Osteocyte (in vitro differentiated cells): Measurements from ENCODE around the gene TLK2. TPM values are rescaled to one million over a fixed set of nuclear protein-coding genes. Genes with fewer than 3 reads are reported as not detected.
A peak's percentile ranks its signal among the peaks of the same experiment; 100 is the strongest.

ENCODE experiments used
- DNase-seq: peaks from one replicate; pipeline ENCODE4 v3.0.0; 2021; ENCODE audit warnings: mixed read lengths; ENCODE audit not compliant: unreplicated experiment; ENCODE audit errors: extremely low spot score
- H3K27ac Mint-ChIP-seq: one replicate; pipeline ENCODE4 v1.8.0; 2021; ENCODE audit warnings: mild to moderate bottlenecking, mixed read lengths; ENCODE audit not compliant: unreplicated experiment
- H3K27me3 Mint-ChIP-seq: one replicate; pipeline ENCODE4 v1.8.0; 2021; ENCODE audit warnings: mixed read lengths; ENCODE audit not compliant: unreplicated experiment
- H3K36me3 Mint-ChIP-seq: one replicate; pipeline ENCODE4 v1.8.0; 2021; ENCODE audit warnings: mixed read lengths; ENCODE audit not compliant: unreplicated experiment
- H3K4me1 Mint-ChIP-seq: one replicate; pipeline ENCODE4 v1.8.0; 2021; ENCODE audit warnings: mixed read lengths; ENCODE audit not compliant: unreplicated experiment
- H3K4me3 Mint-ChIP-seq: one replicate; pipeline ENCODE4 v1.8.0; 2021; ENCODE audit warnings: mild to moderate bottlenecking, moderate library complexity, mixed read lengths; ENCODE audit not compliant: unreplicated experiment
- H3K9me3 Mint-ChIP-seq: one replicate; pipeline ENCODE4 v1.8.0; 2021; ENCODE audit warnings: mixed read lengths; ENCODE audit not compliant: unreplicated experiment
- CTCF ChIP-seq: fragments of 200-600 bp; sonication (generic); IDR thresholded peaks from 2 replicates; pipeline ENCODE4 v1.5.0; 2021; ENCODE audit warnings: antibody characterized with exemption, mild to moderate bottlenecking, moderate library complexity
- total RNA-seq: library from RNA; stranded (reverse); gene quantifications from 2 replicates; pipeline ENCODE4 v1.2.1, GENCODE V29; 2021

TLK2 gene
- total RNA-seq, 1 donor from 2014 or later = 51.9 TPM

GRCh38 chr17:62566996-62567578 lies 88.5 kb downstream of the TLK2 start:
- no peak for TF ChIP-seq CTCF
- H3K4me1 Mint-ChIP-seq = peaks cover 33% of the 10 kb centered on the region
- peaks cover 33% of the 10 kb centered on the region for H3K36me3 Mint-ChIP-seq
- H3K27ac Mint-ChIP-seq = peak overlapping the region; percentile 60
- H3K27me3 Mint-ChIP-seq = no peaks in the 10 kb centered on the region
- no peaks in the 10 kb centered on the region for H3K9me3 Mint-ChIP-seq
- no peak for DNase-seq
- H3K4me3 Mint-ChIP-seq = no peak overlapping the region

- no peak for TF ChIP-seq CTCF
- no peak for DNase-seq
- H3K27me3 Mint-ChIP-seq = no peaks in the 10 kb centered on the region
- H3K4me1 Mint-ChIP-seq = peaks cover 39% of the 10 kb centered on the region
- H3K9me3 Mint-ChIP-seq = no peaks in the 10 kb centered on the region
- peak overlapping the region; percentile 60 for H3K4me3 Mint-ChIP-seq
- H3K36me3 Mint-ChIP-seq = peaks cover 33% of the 10 kb centered on the region
- H3K27ac Mint-ChIP-seq = peak overlapping the region; percentile 99
Measured at GRCh38 chr17:62572488-62572887, 93.9 kb downstream of the TLK2 start.

- no peak for DNase-seq
- Mint-ChIP-seq H3K36me3 (peaks cover 34% of the 10 kb centered on the region), H3K9me3 (no peaks in the 10 kb centered on the region), H3K4me3 (peak overlapping the region; percentile 60), H3K27me3 (no peaks in the 10 kb centered on the region), H3K4me1 (peaks cover 39% of the 10 kb centered on the region), H3K27ac (peak overlapping the region; percentile 99)
- no peak for TF ChIP-seq CTCF
Measured at GRCh38 chr17:62572888-62573401, 94.3 kb downstream of the TLK2 start.

GRCh38 chr17:62573480-62574117 lies 95.0 kb downstream of the TLK2 start:
- Mint-ChIP-seq H3K27ac (peak overlapping the region; percentile 99), H3K9me3 (no peaks in the 10 kb centered on the region), H3K4me1 (peaks cover 41% of the 10 kb centered on the region), H3K27me3 (no peaks in the 10 kb centered on the region), H3K4me3 (peak overlapping the region; percentile 60), H3K36me3 (peaks cover 37% of the 10 kb centered on the region)
- no peak for DNase-seq
- no peak for TF ChIP-seq CTCF

- no peak overlapping the region for H3K27ac Mint-ChIP-seq
Measured at GRCh38 chr17:62576382-62576781, 97.8 kb downstream of the TLK2 start.

More at GRCh38 chr17:62576382-62576781, 97.8 kb downstream of the TLK2 start:
- peaks cover 38% of the 10 kb centered on the region for H3K36me3 Mint-ChIP-seq
- H3K4me1 Mint-ChIP-seq = peaks cover 39% of the 10 kb centered on the region
- no peaks in the 10 kb centered on the region for H3K27me3 Mint-ChIP-seq
- H3K4me3 Mint-ChIP-seq = no peak overlapping the region
- no peaks in the 10 kb centered on the region for H3K9me3 Mint-ChIP-seq
- TF ChIP-seq CTCF = no peak
- DNase-seq = no peak
